Nephron progenitor cell (in vitro differentiated cells): Measurements from ENCODE around the gene CDCA4.

Experiments used
- DNase-seq: peaks from one replicate; pipeline ENCODE4 v3.0.0; 2021
- H3K27ac Mint-ChIP-seq: 2 replicates; pipeline ENCODE4 v1.8.0; 2021; ENCODE audit warnings: mild to moderate bottlenecking, moderate library complexity, mixed read lengths
- H3K27me3 Mint-ChIP-seq: 2 replicates; pipeline ENCODE4 v1.8.0; 2021; ENCODE audit warnings: mild to moderate bottlenecking, low read depth, mixed read lengths; ENCODE audit not compliant: poor library complexity
- H3K36me3 Mint-ChIP-seq: 2 replicates; pipeline ENCODE4 v1.8.0; 2021; ENCODE audit warnings: low read depth, mixed read lengths
- H3K4me1 Mint-ChIP-seq: 2 replicates; pipeline ENCODE4 v1.8.0; 2021; ENCODE audit warnings: mixed read lengths
- H3K4me3 Mint-ChIP-seq: 2 replicates; pipeline ENCODE4 v1.8.0; 2021; ENCODE audit warnings: mild to moderate bottlenecking, moderate library complexity, mixed read lengths
- H3K9me3 Mint-ChIP-seq: 2 replicates; pipeline ENCODE4 v1.8.0; 2021; ENCODE audit warnings: mild to moderate bottlenecking, moderate library complexity, mixed read lengths
- TF ChIP-seq, protein P1 (sequence below): fragments of 200-600 bp; sonication (generic); IDR thresholded peaks from 2 replicates; pipeline ENCODE4 v1.5.0; 2021; ENCODE audit warnings: antibody characterized with exemption

CDCA4 gene

DNA sequence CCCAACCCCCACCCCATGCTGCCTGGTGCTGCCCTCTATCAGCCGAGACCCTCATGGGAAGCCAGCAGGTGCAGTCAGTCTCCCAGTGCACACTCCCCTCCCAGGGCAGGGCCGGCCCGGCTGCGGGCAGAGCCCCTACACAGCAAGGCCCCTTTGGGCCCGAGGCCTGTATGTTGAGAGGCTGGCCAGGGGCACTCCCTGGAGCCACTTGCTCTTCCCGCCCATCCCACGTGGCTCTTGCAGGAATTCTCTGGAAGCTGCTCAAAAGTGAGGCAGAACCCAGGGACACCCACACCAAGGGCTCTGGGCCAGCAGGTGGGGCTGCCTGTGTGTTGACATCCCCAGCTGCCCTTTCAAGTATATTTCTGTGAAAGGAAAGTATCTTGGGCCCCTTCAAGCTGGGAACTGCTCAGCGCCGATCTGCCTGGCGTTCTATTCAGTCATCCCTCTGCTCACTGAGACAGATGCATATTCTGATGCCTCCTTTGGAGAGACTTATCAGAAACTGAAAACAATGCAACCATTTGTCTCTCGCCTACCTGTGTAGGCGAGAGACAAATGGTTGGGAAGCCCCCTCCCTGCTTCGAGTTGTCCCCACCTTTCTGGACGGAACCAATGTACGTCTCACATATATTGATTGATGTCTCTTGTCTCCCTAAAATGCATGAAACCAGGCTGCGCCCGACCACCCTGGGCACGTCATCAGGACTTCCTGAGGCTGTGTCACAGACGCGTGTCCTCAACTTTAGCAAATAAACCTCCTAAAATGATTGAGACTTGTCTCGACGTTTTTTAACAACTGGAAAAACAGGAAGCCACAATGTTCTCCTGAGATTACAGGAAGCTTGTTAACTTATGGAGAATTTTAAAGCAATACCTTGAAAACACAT lies 38.4 kb upstream of the CDCA4 start:
- no peaks in the 10 kb centered on the region for H3K9me3 Mint-ChIP-seq

DNA sequence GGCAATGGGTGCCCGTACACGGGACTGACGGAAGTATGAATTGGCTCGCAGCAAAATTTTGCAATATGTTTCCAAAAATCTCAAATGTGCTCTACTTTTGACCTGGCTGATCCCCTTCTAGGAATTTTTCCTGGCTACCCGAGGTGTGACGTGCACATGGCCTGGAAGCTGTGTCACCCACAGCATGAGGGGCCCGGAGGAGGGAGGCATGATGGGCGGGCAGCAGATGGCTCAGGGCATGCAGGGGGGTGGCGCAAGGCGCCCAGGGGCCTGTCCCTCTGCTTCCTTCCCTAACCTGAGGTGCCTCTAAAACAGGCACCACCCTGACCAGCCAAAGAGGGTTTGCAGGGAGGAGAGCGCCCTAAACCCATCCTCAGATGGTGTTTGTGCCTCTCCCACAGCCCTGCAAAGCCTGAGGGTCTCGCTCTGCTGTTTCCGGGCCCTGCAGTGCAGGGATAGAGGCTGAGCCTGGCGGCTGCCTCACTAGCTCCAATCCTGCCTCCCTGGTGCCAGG lies 37.7 kb upstream of the CDCA4 start:
- Mint-ChIP-seq H3K4me3 (no peak overlapping the region), H3K27me3 (peaks cover 44% of the 10 kb centered on the region), H3K27ac (no peak overlapping the region), H3K9me3 (no peaks in the 10 kb centered on the region), H3K36me3 (no peaks in the 10 kb centered on the region), H3K4me1 (peaks cover 47% of the 10 kb centered on the region)
- no peak for DNase-seq
- TF ChIP-seq, protein P1, sequence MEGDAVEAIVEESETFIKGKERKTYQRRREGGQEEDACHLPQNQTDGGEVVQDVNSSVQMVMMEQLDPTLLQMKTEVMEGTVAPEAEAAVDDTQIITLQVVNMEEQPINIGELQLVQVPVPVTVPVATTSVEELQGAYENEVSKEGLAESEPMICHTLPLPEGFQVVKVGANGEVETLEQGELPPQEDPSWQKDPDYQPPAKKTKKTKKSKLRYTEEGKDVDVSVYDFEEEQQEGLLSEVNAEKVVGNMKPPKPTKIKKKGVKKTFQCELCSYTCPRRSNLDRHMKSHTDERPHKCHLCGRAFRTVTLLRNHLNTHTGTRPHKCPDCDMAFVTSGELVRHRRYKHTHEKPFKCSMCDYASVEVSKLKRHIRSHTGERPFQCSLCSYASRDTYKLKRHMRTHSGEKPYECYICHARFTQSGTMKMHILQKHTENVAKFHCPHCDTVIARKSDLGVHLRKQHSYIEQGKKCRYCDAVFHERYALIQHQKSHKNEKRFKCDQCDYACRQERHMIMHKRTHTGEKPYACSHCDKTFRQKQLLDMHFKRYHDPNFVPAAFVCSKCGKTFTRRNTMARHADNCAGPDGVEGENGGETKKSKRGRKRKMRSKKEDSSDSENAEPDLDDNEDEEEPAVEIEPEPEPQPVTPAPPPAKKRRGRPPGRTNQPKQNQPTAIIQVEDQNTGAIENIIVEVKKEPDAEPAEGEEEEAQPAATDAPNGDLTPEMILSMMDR, result no peak

More for the DNA sequence above, 38.4 kb upstream of the CDCA4 start:
- Mint-ChIP-seq H3K4me1 (peaks cover 46% of the 10 kb centered on the region), H3K4me3 (no peak overlapping the region), H3K36me3 (no peaks in the 10 kb centered on the region), H3K27me3 (peaks cover 37% of the 10 kb centered on the region), H3K27ac (no peak overlapping the region)
- TF ChIP-seq, protein P1, result no peak
- DNase-seq, result no peak

DNA sequence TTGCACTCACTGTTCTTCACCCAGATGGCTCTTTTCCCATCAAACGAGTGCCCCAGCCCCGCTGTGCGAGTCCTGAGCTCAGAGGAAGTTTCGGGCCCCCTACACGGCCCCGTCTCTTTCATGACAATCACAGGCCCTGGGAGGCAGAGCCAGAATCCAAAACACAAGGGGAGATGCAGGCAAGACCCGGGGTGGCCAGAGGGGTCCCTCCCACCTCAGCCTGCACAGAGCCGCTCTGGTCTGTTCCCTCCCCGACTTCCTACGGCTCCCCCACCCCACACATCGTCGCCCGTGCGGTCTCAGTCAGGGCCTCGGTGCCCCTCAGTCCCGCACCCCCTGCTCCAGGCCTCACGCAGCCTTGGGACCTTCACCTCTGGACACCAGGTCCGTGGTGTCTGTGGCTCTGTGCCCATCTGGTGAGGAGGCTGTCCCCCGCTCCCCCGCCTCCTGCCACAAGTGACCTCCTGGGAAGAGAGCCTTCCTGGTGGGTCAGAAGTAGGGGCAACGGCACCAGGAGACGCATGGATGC lies 35.5 kb upstream of the CDCA4 start:
- no peak for DNase-seq
- no peaks in the 10 kb centered on the region for H3K36me3 Mint-ChIP-seq

DNA sequence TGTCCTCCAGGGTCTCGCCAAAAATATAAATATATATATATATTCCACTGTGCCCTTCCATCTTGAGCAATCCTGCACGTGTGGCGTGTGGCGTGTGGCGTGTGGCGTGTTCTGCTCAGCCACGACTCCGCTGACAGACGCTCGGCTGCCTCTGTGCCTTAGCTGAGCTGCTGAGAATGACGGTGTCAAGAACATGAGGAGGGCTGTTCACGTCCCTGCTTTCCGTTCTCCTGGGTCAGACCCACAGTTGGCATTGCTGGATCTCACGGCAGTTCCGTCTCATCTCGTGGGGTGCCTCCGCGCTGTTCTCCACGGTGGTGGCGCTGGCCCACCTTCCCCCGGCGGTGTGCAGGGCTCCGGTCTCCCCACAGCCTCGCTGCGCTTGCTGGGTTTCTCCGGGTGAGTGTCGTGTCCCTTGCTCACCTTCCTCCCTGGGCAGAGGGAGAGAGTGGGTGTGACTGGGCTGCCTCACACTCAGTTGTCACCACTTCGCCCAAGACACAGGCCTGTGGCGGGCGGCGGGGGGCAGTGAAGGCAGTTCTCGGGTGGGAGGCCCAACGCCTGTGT lies 34.9 kb upstream of the CDCA4 start:
- H3K27me3 Mint-ChIP-seq, result peaks cover 59% of the 10 kb centered on the region
- no peaks in the 10 kb centered on the region for H3K9me3 Mint-ChIP-seq
- peaks cover 44% of the 10 kb centered on the region for H3K4me1 Mint-ChIP-seq
- no peak overlapping the region for H3K27ac Mint-ChIP-seq
- no peak for DNase-seq
- H3K4me3 Mint-ChIP-seq, result no peak overlapping the region
- TF ChIP-seq, protein P1, result no peak
- no peaks in the 10 kb centered on the region for H3K36me3 Mint-ChIP-seq

More for the DNA sequence above, 35.5 kb upstream of the CDCA4 start:
- H3K4me1 Mint-ChIP-seq, result peaks cover 44% of the 10 kb centered on the region
- peaks cover 54% of the 10 kb centered on the region for H3K27me3 Mint-ChIP-seq
- no peak overlapping the region for H3K27ac Mint-ChIP-seq
- no peaks in the 10 kb centered on the region for H3K9me3 Mint-ChIP-seq
- no peak overlapping the region for H3K4me3 Mint-ChIP-seq
- TF ChIP-seq, protein P1, result no peak

DNA sequence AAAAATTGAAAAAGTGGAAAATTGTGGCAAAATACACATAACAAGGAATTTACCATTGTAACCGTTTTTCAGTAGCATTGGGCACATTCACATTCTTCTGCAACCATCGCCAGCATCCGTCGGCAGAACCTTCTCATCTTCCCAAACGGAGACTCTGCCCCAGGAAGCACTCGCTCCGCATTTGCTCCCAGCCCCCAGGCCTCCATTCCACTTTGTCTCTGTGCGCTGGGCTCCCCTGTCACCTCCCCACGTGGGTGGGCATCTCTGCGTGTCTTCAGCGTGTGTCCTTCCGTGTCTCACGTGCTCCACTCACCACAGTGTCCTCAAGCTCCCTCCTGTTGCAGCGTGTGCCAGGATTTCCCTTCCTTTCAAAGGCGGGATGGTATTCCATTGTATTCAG lies 34.5 kb upstream of the CDCA4 start:
- Mint-ChIP-seq H3K27me3 (peaks cover 59% of the 10 kb centered on the region), H3K27ac (no peak overlapping the region), H3K36me3 (no peaks in the 10 kb centered on the region), H3K4me3 (peak overlapping the region; percentile 55), H3K9me3 (no peaks in the 10 kb centered on the region), H3K4me1 (peaks cover 39% of the 10 kb centered on the region)
- TF ChIP-seq, protein P1, result no peak
- DNase-seq, result no peak
